HepG2 (cell line): Measurements from ENCODE around the gene CBLN3. TPM values are rescaled to one million over a fixed set of nuclear protein-coding genes. Genes with fewer than 3 reads are reported as not detected.

Experiments
- FUBP1 ChIP-seq: sonication (generic); formaldehyde crosslinking; IDR thresholded peaks from 2 replicates; pipeline ENCODE4 v1.5.1; 2020; ENCODE audit warnings: missing genetic modification reagents, mild to moderate bottlenecking, borderline replicate concordance
- HIC2 ChIP-seq: sonication (generic); formaldehyde crosslinking; IDR thresholded peaks from 2 replicates; pipeline ENCODE4 v1.9.0; 2022; ENCODE audit warnings: low read depth, missing genetic modification reagents
- HMGXB4 ChIP-seq, 2 experiments: sonication (generic) in 1 of 2; formaldehyde crosslinking in 1 of 2; IDR thresholded peaks; 2 replicates each; pipeline versions ENCODE4 v1.4.0 to v1.6.1; 2018 to 2020; ENCODE audit warnings: missing genetic modification reagents in 2 of 2, borderline replicate concordance in 1 of 2, low read depth in 1 of 2, mild to moderate bottlenecking in 1 of 2, missing biosample characterization in 1 of 2
- MZF1 ChIP-seq: sonication (generic); formaldehyde crosslinking; IDR thresholded peaks from 2 replicates; pipeline ENCODE4 v1.8.1; 2023; ENCODE audit warnings: mild to moderate bottlenecking, missing genetic modification reagents, borderline replicate concordance
- TFDP2 ChIP-seq: sonication (generic); formaldehyde crosslinking; IDR thresholded peaks from 2 replicates; pipeline ENCODE4 v1.4.0; 2020; ENCODE audit warnings: missing genetic modification reagents
- ZBTB3 ChIP-seq: sonication (generic); formaldehyde crosslinking; IDR thresholded peaks from 2 replicates; pipeline ENCODE4 v1.4.0; 2020; ENCODE audit warnings: low read depth, mild to moderate bottlenecking, moderate library complexity, missing genetic modification reagents, borderline replicate concordance
- ZNF232 ChIP-seq: sonication (generic); formaldehyde crosslinking; IDR thresholded peaks from 2 replicates; pipeline ENCODE4 v1.4.0; 2020; ENCODE audit warnings: missing genetic modification reagents, borderline replicate concordance
- ZNF337 ChIP-seq: sonication (generic); formaldehyde crosslinking; IDR thresholded peaks from 2 replicates; pipeline ENCODE4 v1.5.1; 2020; ENCODE audit warnings: missing genetic modification reagents, low read depth, mild to moderate bottlenecking, borderline replicate concordance
- ZNF556 ChIP-seq: sonication (generic); formaldehyde crosslinking; IDR thresholded peaks from 2 replicates; pipeline ENCODE4 v1.4.0; 2020; ENCODE audit warnings: mild to moderate bottlenecking, missing genetic modification reagents, borderline replicate concordance
- ZNF792 ChIP-seq: IDR thresholded peaks from 2 replicates; pipeline ENCODE4 v1.6.1; 2016
- polyA plus RNA-seq, 8 experiments: library from polyadenylated mRNA; depleted of rRNA in 3 of 8; stranded (reverse) in 7 of 8; unstranded in 1 of 8; fragments of >200 nt; fragmentation: Illumina TruSeq in 4 of 8; extraction: Trizol in 4 of 8; gene quantifications; 2 replicates each; pipeline versions ENCODE4 v1.2.1 to v1.2.3, GENCODE V29; 2011 to 2016; ENCODE audit warnings: low read depth in 4 of 8, missing spikeins in 1 of 8, mixed read lengths in 1 of 8; ENCODE audit not compliant: insufficient read depth in 1 of 8
- total RNA-seq, 5 experiments: library from RNA; depleted of rRNA; stranded (reverse); fragments of >200 nt; fragmentation: Illumina TruSeq; extraction: Trizol; gene quantifications; 2 replicates each; pipeline ENCODE4 v1.2.3, GENCODE V29; 2016; ENCODE audit warnings: low read depth in 1 of 5
- TF ChIP-seq, protein P1 (sequence below): sonication (generic); formaldehyde crosslinking; IDR thresholded peaks from 2 replicates; pipeline ENCODE4 v1.5.0; 2020; ENCODE audit warnings: mild to moderate bottlenecking, low read depth, missing genetic modification reagents, borderline replicate concordance
- TF ChIP-seq, protein P2 (sequence below): sonication (generic); formaldehyde crosslinking; IDR thresholded peaks from 2 replicates; pipeline ENCODE4 v1.5.1; 2020; ENCODE audit warnings: mild to moderate bottlenecking, missing genetic modification reagents, moderate library complexity

The CBLN3 gene
- total and polyA plus RNA-seq, 2 of the 13 experiments (the other 11 are each of a cell fraction or from before 2014, with no cell fraction given), result 0.66 to 0.98 TPM

DNA sequence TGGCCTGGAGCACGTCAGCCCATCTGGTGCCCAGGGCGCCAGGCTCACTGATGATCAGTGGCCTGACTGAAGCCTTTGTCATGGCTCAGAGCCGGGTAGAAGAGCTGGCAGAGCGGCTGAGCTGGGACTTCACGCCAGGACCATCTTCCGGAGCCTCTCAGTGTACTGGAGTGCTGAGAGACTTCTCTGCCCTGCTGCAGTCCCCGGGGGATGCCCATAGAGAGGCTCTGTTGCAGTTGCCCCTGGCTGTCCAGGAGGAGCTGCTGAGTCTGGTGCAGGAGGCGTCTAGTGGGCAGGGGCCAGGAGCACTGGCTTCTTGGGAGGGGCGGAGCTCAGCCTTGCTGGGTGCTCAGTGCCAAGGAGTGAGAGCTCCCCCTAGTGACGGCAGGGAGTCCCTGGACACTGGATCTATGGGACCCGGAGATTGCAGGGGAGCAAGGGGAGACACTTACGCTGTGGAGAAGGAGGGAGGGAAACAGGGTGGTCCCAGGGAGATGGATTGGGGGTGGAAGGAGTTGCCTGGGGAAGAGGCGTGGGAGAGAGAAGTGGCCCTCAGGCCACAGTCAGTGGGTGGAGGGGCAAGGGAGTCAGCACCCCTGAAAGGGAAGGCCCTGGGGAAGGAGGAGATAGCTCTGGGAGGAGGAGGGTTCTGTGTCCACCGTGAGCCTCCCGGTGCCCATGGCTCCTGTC is 2.2 kb upstream of the CBLN3 start (continued):
- no peak for TF ChIP-seq FUBP1
- TF ChIP-seq, protein P1, sequence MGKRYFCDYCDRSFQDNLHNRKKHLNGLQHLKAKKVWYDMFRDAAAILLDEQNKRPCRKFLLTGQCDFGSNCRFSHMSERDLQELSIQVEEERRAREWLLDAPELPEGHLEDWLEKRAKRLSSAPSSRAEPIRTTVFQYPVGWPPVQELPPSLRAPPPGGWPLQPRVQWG (CRISPR knock-in tag), result no peak
- TF ChIP-seq MZF1, result no peak
- no peak for TF ChIP-seq ZNF337
- no peak for TF ChIP-seq ZNF232 (CRISPR knock-in tag)
- peak; percentile 98 to 99 for TF ChIP-seq HMGXB4 (CRISPR knock-in tag; IDR thresholded peaks at IDR 0.05; ENCODE audit: borderline replicate concordance in 1 of 2, low read depth in 1 of 2)
- TF ChIP-seq HIC2 (CRISPR knock-in tag), result peak; percentile 58
- peak; percentile 26; the same call in 1 of the 2 replicates for TF ChIP-seq TFDP2 (CRISPR knock-in tag)
- TF ChIP-seq ZBTB3, result no peak; the same call in 1 of the 2 replicates
- TF ChIP-seq ZNF792 (CRISPR knock-in tag), result 0 out of 2 replicates have a peak, but pooled peaks have one; percentile 76
- peak; percentile 99 for TF ChIP-seq ZNF556 (CRISPR knock-in tag)
- TF ChIP-seq, protein P2, sequence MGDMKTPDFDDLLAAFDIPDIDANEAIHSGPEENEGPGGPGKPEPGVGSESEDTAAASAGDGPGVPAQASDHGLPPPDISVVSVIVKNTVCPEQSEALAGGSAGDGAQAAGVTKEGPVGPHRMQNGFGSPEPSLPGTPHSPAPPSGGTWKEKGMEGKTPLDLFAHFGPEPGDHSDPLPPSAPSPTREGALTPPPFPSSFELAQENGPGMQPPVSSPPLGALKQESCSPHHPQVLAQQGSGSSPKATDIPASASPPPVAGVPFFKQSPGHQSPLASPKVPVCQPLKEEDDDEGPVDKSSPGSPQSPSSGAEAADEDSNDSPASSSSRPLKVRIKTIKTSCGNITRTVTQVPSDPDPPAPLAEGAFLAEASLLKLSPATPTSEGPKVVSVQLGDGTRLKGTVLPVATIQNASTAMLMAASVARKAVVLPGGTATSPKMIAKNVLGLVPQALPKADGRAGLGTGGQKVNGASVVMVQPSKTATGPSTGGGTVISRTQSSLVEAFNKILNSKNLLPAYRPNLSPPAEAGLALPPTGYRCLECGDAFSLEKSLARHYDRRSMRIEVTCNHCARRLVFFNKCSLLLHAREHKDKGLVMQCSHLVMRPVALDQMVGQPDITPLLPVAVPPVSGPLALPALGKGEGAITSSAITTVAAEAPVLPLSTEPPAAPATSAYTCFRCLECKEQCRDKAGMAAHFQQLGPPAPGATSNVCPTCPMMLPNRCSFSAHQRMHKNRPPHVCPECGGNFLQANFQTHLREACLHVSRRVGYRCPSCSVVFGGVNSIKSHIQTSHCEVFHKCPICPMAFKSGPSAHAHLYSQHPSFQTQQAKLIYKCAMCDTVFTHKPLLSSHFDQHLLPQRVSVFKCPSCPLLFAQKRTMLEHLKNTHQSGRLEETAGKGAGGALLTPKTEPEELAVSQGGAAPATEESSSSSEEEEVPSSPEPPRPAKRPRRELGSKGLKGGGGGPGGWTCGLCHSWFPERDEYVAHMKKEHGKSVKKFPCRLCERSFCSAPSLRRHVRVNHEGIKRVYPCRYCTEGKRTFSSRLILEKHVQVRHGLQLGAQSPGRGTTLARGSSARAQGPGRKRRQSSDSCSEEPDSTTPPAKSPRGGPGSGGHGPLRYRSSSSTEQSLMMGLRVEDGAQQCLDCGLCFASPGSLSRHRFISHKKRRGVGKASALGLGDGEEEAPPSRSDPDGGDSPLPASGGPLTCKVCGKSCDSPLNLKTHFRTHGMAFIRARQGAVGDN, result peak; percentile 85
